ENCODE data around the gene DZIP1L. TPM values are rescaled to one million over a fixed set of nuclear protein-coding genes. Genes with fewer than 3 reads are reported as not detected.

Gene DZIP1L
- total and polyA plus RNA-seq, 9 of the 15 experiments (the other 6 are each of a cell fraction or from before 2014, with no cell fraction given), result 0.03 to 1.5 (median 0.48) TPM; not detected in 1

- POLR2A ChIA-PET, result interaction anchor here (0.6 to 1.5 kb wide), 2 partner anchors 12 to 16 kb away, joined by 3 to 4 read pairs; no protein-coding TSS in a partner anchor
- no peaks in the 10 kb centered on the region for H3K9me1 ChIP-seq (ENCODE audit: control insufficient read depth, insufficient read depth, low read length)
- DNase-seq (ENCODE audit: extremely low read depth in 1 of 4, low spot score in 3 of 4) (no peak), FAIRE-seq (no peak), ATAC-seq (no peak)
- H3K9me3 ChIP-seq (replicated peaks; ENCODE audit: control insufficient read depth, insufficient read depth, low read depth, low read length), result no peaks in the 10 kb centered on the region
- in situ Hi-C loops (cut with MboI), result no loop called here
- intact Hi-C loops (cut with micrococcal nuclease), result no loop called here
- H3K4me1 ChIP-seq (replicated peaks in 1 of 2; ENCODE audit: control insufficient read depth in 2 of 2, insufficient read depth in 2 of 2, low read length in 2 of 2), result no peaks in the 10 kb centered on the region
- CTCF ChIA-PET (ENCODE audit: low intra/inter-chr PET ratio), result no interaction called here
- no peaks in the 10 kb centered on the region for H4K20me1 ChIP-seq (replicated peaks; ENCODE audit: control insufficient read depth, insufficient read depth, low read length)
- no peak overlapping the region for H3K4me3 ChIP-seq
- no peak overlapping the region for H2AFZ ChIP-seq (ENCODE audit: low read depth, low read length)
- no peaks in the 10 kb centered on the region; a peak in 2 of 5 replicates for H3K27me3 ChIP-seq (ENCODE audit: control insufficient read depth in 2 of 2, insufficient read depth in 2 of 2, low read length in 2 of 2)
- H3K27ac ChIP-seq (ENCODE audit: extremely low read depth, low read depth, low read length), result no peak overlapping the region
- H3K4me2 ChIP-seq (ENCODE audit: insufficient read depth, low read length), result no peak overlapping the region
- H3K9ac ChIP-seq (ENCODE audit: insufficient read depth in 1 of 2, low read depth in 2 of 2, low read length in 2 of 2), result no peak overlapping the region
- no TSS peak for BruUV-seq (replicated peaks)
- H3K36me3 ChIP-seq (ENCODE audit: control insufficient read depth, insufficient read depth, low read length), result no peaks in the 10 kb centered on the region
- H3K79me2 ChIP-seq (ENCODE audit: control insufficient read depth, insufficient read depth, low read length), result no peaks in the 10 kb centered on the region
- 14% methylated on average over 1 of the region's 5 CpGs for WGBS (ENCODE audit: insufficient coverage, low coverage, missing lambda C conversion rate)
- no peak for TF ChIP-seq ZNF41 (CRISPR knock-in tag; conservative IDR thresholded peaks at IDR 0.05)
- TF ChIP-seq, protein P1, sequence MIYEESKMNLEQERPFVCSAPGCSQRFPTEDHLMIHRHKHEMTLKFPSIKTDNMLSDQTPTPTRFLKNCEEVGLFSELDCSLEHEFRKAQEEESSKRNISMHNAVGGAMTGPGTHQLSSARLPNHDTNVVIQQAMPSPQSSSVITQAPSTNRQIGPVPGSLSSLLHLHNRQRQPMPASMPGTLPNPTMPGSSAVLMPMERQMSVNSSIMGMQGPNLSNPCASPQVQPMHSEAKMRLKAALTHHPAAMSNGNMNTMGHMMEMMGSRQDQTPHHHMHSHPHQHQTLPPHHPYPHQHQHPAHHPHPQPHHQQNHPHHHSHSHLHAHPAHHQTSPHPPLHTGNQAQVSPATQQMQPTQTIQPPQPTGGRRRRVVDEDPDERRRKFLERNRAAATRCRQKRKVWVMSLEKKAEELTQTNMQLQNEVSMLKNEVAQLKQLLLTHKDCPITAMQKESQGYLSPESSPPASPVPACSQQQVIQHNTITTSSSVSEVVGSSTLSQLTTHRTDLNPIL (CRISPR knock-in tag; IDR thresholded peaks at IDR 0.05), result no peak
- no peak for TF ChIP-seq ZNF324 (CRISPR knock-in tag; IDR thresholded peaks at IDR 0.05)
- no peak for TF ChIP-seq CREM (IDR thresholded peaks at IDR 0.05; ENCODE audit: low read depth)
- no peak for TF ChIP-seq ZNF347 (CRISPR knock-in tag; IDR thresholded peaks at IDR 0.05; ENCODE audit: low read depth)
- no peak for TF ChIP-seq KDM5B (IDR thresholded peaks at IDR 0.05; ENCODE audit: insufficient replicate concordance, low read depth, low read length)
- no peak for TF ChIP-seq ZFP91 (CRISPR knock-in tag; IDR thresholded peaks at IDR 0.05)
- TF ChIP-seq HNRNPL (IDR thresholded peaks at IDR 0.05; ENCODE audit: low read depth, low read length), result no peak
- no peak for TF ChIP-seq BRF1 (IDR thresholded peaks at IDR 0.05; ENCODE audit: borderline replicate concordance, extremely low read depth, insufficient read length)
- no peak for TF ChIP-seq GTF2E2 (tag; IDR thresholded peaks at IDR 0.05)
- TF ChIP-seq, protein P2, sequence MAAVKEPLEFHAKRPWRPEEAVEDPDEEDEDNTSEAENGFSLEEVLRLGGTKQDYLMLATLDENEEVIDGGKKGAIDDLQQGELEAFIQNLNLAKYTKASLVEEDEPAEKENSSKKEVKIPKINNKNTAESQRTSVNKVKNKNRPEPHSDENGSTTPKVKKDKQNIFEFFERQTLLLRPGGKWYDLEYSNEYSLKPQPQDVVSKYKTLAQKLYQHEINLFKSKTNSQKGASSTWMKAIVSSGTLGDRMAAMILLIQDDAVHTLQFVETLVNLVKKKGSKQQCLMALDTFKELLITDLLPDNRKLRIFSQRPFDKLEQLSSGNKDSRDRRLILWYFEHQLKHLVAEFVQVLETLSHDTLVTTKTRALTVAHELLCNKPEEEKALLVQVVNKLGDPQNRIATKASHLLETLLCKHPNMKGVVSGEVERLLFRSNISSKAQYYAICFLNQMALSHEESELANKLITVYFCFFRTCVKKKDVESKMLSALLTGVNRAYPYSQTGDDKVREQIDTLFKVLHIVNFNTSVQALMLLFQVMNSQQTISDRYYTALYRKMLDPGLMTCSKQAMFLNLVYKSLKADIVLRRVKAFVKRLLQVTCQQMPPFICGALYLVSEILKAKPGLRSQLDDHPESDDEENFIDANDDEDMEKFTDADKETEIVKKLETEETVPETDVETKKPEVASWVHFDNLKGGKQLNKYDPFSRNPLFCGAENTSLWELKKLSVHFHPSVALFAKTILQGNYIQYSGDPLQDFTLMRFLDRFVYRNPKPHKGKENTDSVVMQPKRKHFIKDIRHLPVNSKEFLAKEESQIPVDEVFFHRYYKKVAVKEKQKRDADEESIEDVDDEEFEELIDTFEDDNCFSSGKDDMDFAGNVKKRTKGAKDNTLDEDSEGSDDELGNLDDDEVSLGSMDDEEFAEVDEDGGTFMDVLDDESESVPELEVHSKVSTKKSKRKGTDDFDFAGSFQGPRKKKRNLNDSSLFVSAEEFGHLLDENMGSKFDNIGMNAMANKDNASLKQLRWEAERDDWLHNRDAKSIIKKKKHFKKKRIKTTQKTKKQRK (IDR thresholded peaks at IDR 0.05; ENCODE audit: borderline replicate concordance, low read depth, low read length), result no peak
- no peak for TF ChIP-seq SRSF1 (IDR thresholded peaks at IDR 0.05; ENCODE audit: low read depth, low read length)
- TF ChIP-seq, protein P3, sequence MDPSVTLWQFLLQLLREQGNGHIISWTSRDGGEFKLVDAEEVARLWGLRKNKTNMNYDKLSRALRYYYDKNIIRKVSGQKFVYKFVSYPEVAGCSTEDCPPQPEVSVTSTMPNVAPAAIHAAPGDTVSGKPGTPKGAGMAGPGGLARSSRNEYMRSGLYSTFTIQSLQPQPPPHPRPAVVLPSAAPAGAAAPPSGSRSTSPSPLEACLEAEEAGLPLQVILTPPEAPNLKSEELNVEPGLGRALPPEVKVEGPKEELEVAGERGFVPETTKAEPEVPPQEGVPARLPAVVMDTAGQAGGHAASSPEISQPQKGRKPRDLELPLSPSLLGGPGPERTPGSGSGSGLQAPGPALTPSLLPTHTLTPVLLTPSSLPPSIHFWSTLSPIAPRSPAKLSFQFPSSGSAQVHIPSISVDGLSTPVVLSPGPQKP (CRISPR knock-in tag; IDR thresholded peaks at IDR 0.05), result no peak
- TF ChIP-seq ETV6 (IDR thresholded peaks at IDR 0.05; ENCODE audit: borderline replicate concordance in 1 of 2, low read depth in 2 of 2, low read length in 1 of 2), result no peak
- TF ChIP-seq ETV6 (CRISPR knock-in tag; IDR thresholded peaks at IDR 0.05; ENCODE audit: borderline replicate concordance), result no peak
- no peak for TF ChIP-seq KLF10 (CRISPR knock-in tag; IDR thresholded peaks at IDR 0.05)
Observed at GRCh38 chr3:138027821-138028220, 87.6 kb downstream of the DZIP1L start.

Measured in K562 (cell line).